HG03066 (cell line): ENCODE measurements around the gene MOB3C.

ENCODE experiments used
- ATAC-seq: cut with Tn5 transposase; IDR thresholded peaks from one replicate; pipeline ENCODE4 v1.9.1; 2021; ENCODE audit warnings: low read depth; ENCODE audit not compliant: unreplicated experiment

The MOB3C gene

DNA sequence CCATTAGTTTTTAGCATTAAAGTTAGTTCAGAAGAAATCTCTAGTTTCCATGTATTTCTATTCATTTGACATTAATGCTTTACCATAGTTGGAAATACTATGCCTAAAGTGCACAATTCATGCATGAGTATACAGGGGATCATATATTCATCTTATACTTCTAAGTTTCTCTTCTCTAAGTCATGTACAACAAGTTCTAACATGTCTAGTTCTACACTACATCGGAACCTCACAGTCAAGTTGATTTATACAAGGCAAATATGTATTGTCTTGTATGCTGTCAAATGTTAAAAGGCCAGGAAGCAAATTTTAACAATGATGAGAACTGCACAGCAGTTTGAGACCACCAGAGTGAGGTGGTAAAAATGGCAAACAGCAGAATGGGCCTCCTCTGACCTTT, 22.9 kb upstream of the MOB3C start:
- no peak for ATAC-seq

DNA sequence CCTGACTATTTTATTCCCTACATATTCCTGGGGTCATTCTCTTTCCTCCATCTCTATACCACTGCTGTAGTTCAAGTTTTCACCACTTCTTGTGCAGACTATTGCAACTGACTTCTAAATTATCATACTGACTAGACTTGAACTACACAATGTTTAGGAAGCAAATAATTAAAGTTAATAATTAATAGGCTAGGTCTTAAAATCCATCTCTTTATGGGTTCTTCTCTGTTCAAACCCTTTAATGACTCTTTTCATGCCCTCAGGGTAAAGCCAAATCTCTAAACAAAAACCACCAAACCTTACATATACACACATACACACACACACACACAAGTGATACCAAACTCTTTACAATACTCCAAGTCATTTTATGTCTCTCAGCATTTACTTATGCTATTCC, 22.3 kb upstream of the MOB3C start:
- ATAC-seq: no peak

DNA sequence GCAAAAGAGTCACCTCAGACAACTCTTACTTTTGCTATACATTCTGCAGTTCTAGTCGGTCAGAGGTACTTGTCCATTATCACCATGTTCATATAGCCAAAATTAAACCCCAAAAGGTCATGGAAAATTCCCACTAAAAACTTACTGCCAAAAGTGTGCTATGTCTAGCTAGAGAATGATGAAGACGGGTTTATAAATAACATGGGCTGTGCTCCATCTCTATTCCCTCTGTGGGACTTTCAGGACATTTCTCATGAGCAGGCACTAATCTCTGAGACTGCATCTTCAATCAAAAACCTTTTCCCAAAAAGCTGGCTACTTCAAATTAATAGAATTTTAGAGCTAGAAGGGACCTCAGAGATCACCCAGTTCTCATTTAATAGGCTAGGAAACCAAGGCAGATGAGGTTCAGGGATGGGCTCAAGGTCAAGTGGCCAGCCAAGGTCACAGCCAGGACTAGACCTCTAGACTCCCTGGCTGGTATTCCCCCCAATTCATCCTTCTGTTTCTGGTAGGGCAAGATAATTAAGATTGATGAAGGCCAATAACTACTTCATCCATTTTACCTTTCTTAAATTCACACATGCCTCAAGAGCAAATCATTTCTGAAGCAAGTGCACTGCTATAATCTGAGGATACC, 21.0 kb upstream of the MOB3C start:
- no peak for ATAC-seq

DNA sequence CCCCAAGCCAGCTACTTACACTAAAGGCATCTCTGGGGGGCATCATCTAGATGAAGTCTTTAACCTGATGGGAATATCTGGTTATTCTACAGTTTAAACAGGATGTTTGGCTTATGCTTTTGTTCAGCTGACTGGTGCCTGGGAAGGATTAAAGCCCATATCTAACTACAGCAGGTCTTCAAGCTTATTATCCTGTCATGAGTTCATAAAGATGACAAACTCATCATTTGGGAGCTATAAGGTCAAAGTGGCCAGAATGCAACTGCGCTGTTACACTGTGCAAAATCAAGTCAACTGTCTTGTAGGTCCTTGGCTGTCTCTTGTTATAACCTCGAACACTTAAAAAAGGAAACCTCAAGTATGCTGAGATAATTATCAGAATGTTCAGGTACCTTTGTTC, 18.6 kb upstream of the MOB3C start:
- ATAC-seq: no peak

DNA sequence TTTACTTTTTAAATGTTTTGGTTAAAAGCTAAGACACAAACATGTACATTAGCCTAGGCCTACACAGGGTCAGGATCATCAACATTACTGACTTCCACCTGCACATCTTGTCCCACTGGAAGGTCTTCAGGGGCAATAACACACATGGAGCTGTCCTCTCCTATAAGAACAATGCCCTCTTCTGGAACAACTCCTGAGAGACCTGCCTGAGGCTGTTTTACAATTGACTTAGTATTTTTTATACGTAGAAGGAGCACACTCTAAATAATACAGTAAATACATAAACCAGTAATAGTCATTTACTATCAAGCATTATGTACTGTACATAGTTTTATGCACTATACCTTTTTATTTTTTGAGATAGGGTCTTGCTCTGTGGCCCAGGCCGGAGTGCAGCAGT, 14.1 kb upstream of the MOB3C start:
- ATAC-seq: no peak

DNA sequence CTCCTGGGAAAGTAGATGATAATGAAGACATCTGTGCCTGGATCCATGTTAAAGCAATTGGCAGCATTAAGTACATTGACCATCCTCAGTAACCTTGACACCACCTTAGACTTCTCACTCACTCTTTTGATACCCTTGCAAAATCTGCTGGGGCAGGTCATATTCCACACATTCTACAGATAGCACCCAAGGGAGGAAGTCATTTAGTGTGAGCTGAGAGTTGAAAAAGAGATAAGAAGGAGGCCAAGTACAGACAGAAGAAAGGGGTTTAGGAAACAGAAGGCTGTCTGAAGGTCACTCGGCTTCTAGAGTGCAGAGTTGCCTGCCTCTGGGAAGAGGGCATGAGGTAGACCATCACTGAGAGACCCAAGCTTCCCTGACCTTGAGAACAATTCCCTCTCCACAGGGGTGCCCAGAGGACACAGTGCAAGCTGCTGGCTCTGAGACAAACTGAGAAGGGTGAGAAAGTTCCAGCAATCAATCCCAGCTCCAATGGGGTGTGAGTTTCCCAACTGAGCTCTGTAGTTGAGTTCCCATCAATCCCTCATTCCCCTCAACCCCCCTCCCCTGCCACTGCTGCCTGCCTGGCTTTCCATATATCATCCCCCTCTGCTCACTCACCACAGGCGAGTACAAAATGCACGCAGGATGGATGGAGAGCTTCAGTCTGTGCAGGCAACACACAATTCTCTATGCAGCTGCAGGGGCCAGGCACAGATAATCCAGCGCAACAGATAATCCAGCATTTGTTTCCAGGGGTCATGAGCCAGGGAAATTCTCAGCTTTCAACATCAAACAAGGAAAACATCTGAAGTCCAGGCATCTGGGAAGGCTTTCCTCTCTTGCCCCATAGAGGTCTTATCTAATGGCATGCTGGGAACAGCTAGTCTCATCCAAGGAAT, 7.4 kb upstream of the MOB3C start:
- ATAC-seq: no peak

DNA sequence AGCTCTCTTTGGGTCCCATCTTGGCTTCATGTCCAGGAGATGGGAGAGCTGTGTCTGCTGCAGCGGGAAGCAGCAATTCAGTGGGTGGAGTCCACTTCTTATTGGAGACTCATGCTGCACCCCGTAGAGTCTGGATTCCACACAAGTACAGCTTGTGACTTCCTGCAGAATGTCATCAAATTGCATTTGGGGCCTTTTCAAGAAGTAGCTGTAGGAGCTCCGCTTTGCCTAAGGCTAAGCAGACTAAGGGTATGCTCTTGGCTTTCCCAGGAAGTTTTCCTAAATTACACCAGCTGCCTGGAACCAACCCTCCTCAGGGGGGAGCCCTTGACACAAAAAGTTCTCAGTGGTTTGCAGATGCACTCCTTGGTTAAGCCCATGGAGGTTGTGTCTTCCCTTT, 5.7 kb upstream of the MOB3C start:
- no peak for ATAC-seq

DNA sequence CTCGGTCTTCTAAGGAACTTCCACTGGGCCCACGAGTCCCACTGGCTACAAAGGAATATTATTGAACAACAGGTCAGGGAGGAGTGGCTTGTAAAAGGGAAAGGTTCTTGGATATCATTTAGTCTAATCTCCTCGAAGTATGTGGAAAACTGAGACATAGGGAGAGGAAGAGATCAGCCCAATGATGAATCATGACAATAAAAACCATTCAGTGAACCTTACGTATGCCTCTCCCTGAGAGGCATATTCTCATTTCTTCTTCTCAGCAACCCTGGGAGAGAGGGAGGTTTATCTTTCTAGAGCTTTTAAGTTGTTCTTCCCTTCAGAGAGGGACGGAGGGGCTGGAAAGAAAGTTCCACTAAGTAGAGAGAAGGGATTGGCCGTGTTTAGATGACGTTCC, 5.3 kb upstream of the MOB3C start:
- no peak for ATAC-seq

DNA sequence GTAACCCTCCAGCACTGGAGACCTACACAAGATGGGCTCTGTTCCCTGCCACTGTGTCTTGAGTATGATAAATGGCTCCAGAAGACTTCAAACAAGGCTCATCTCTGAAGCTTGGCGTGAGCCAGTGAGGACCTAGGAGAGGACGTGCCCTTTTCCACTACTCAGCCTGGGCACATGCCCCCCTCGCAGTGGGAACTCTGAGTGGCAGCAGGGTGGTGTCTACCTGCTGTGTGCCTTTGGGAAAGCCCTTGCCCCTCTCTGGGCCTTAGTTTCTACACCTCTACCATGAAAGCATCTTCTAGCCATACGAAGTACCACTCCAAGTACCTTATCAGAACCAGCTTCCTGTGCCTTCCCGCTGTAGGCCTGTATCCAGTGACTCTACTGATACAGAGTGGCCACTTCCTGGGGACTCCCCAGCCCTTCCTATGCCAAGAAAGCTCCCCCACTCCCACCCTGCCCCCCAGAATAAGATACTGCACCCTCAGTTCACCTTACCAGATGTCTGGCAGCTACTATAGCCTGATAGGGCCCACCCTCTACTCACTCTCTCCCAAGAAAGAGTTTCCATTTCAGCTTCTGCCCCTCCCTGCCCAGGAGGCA, 3.1 kb upstream of the MOB3C start:
- ATAC-seq: no peak

DNA sequence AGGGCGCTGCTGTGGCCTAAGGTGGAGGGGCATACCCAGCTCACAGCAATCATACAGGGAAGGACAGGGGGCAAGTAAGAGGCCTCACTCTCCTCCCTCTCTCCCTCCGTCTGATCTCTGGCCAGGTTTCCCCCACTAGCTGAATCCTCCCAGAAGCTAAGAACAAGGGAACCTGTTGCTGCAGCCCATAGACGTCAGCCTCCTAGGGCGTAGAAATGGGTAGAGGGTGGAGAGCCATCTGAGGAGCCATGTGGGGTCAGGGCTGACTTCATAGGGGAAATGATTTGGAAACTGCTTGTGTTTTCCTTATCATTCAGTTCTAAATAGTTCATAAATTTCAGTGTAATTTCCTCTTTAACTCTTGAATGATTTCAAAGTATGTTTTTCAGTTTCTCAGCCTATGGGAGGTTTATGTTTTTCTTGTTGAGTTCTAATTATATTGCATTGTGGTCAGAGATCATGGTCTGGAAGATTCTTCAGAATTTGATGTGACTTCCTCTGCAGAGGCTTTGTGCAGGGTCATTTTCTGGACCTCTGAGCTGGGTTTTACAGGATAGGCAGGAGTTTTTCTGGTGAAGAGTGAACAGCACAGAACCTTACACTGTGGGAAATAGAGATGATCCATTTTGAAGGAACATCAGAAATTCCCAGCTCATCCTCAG, 2.3 kb upstream of the MOB3C start:
- ATAC-seq: no peak

DNA sequence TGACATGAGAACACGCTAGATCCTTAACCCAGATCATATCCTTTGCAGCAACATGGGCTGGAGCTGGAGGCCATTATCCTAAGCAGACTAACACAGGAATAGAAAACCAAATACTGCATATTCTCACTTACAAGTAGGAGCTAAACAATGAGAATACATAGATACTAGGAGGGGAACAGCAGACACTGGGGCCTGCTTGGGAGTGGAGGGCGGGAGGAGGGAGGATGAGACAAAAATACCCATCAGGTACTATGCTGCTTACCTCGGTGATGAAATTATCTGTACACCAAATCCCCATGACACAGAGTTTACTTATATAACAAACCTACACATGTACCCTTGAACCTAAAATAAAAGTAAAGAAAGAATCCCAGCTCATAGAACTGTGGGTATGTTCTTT, 1.2 kb upstream of the MOB3C start:
- ATAC-seq: no peak

DNA sequence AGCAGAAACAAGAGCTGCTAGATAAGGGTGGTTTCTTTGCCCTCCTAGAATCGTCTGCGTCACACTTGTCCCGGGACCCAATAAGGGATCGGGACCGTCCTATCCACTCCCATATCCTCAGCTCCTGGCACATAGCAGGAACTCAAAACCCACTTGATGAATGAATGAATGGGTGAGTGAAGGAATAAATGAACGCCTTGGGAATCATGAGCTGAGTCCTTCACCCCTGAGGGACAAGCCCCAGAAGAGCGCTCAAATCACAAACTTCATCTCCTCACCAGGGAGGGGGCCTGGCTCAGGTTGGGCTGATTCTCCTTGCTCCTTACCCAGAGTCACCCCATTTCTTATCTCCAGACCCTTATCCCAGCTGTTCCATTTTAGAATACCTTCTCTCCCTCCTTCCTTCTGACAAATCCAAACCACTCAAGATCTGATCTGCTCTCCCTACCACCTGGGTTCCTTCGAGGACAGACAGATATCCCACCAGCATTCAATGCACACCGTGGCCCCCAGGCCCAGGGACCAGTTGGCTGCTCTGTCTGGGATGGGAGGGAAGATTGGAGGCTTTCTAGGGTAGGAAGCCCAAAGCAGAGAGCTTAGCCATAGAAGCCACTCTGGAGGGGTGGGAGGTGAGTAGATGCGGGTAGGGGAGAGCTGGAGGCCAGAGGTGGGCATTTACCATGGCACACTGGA, 643 bp upstream of the MOB3C start:
- ATAC-seq: no peak

DNA sequence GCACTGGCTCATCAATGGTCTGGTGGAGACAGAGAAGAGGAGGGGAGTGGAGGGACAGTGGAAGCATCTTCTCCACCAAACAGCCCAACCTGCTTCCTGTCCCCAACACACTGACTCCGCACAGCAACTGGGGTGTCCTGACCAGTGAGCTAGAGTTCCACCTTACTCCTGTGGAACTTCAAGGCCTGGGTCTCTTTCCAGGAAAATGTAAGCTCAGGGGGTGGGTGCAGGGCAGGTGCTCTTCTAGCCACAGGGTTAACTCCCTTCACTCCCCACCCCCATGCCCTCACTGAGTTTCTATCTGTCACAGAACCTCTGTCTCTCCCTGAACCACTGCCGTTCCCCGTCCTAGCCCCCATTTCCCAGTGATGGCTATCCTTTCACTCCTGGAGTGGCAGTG, 876 bp downstream of the MOB3C start:
- peak; percentile 8 for ATAC-seq

DNA sequence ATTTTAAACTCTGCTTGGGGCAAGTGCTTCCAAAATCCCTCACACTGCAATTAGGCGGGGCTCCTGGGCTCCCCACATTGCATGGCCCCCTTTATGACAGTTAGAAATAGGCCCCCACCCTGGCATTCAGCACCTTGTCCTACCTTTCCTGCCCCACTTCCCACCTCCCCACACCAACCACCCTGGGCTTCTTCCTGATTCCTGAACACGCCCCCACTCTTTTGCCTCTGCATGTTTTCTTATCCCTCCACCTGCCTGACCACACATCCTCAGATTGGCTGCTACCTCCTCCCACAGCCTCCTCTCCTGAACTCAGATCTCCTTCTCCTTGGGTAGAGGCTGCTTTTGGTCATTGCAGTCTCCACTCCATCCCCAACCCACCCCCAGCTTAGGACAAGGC, 1.5 kb downstream of the MOB3C start:
- ATAC-seq: no peak

DNA sequence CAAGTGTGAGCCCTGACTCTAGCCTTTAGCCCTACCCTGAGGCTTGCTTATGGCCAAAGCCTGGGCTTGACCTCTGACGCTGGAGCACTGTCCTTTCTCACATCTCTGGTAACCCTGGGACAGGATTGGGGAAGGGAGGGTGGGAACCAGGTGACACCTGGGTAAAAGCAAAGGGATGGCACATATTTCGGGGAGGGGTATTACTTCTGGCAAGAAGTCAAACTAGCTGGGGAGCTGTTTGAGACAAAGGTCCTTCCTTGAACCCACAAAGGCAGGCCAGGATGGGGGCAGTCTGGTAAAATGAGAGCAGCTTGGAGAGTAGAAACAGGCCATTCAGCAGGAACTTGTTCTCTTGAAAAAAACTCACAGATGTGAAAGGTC, 2.0 kb downstream of the MOB3C start:
- ATAC-seq: no peak

DNA sequence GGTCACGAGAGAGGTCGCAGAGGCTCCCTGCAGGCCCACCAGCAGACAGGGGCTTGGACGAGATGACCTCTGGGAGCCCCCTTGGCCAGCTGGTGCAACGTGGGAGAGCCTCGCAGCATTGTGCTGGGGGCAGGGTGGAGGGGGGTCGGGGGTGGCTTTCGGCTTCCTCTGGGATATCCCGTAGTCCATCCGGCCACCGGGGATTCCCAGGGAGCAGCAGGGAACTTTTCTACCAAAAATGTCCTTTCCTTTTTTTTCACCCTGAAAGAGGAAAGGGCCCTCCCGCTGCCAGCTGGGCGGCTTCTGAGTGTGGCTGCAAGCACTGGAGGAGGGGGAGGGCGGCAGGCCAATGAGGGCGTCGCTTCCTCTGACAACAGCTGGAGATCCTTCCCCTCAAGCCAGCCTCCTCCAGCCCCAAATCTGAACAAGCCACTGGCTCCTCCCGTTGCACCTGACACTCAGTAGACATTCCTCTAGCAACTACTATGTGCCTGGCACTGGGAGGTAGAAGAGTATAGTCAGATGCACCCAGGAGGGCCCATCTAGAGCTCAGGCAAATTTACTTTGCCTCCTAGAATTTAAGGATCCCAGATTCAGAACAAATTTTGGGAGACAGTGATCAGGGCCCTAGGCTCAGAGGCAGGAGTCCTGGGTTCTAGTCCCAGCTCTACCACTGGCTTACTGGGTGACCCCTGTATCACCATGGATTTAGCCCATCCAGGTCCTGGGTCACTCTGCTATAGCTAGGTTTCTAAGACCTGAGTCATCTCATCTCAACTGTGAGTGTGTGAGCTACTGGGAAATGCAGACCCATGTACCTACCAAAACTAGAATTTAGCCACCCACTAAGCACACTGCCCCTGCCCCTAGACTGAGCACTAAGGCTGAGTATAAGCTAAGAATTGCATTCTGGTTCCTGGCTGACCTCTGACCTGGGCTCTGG, 2.7 kb downstream of the MOB3C start:
- peak; percentile 61 for ATAC-seq

DNA sequence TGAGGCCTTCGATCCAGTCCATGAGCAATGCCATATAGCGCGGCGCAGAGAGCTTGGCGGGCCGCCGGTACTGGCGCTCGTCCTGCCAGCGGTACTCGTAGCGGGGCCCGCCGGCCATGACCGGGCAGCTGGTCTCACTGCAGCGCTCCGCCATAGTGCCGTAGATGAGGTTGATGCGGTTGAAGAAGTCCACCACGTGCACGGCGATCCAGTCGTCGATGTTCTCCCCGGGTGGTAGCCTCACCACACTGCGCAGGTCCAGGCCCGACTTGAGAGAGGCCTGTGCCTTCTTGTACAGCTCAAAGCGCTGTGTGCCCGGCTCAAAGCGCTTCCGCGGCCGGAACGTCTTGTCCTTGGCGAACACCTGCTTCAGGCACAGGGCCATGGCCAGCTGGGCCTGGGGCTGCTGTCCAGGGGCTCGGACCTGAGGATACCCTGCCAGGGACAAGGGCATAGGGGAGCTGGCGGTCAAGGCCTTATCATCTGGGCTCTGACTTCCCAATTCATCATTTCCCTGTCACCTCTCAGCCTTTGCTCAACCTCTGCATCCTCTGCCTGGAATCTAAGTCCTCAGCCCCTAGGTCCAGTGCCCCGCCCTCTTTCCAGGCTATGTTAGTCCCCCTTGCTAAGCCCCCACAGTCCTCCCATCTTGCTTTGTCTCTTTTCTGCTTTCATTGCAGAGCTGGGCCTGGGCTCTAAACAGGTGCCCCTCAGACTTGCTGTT, 3.5 kb downstream of the MOB3C start:
- no peak for ATAC-seq

DNA sequence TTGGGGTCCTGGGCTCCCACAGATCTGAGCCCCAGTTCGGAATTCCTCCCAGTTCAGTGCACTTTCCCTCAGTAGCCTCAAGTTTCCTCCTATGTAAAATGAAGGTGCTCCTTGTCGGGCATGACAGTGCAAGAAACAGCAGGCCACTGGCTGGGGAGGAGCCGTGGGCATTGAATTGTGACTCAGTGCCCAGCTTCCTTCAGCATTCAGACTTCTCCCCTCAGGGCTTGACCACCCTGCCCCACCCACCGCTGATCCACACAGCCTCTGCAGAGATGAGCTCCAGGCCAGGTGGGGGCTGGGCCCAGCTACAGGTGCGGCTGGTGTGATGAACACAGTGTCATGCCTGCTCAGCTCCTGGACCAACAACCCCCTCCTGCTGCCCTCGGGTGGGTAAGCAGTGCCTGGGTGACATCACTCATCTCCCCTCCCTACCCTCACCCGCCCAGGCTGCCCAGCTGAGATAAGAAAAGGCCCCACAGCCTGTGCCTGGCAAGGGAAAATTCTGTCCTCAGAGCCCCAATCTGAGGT, 4.9 kb downstream of the MOB3C start:
- ATAC-seq: no peak
